KBM-7 (cell line): ENCODE measurements around the gene PLXNA4.

Source experiments
- DNase-seq: peaks from one replicate; pipeline ENCODE4 v3.0.0-alpha.2; 2015
- in situ Hi-C: fragments of 300-500 bp; cut with MboI; formaldehyde crosslinking; loops from 2 replicates; pipeline ENCODE4 v1.14.3; 2020; ENCODE audit warnings: low sequenced_read_pairs, low pct_unique_long_range_greater_than_20kb, mixed read lengths

Gene PLXNA4

GRCh38 chr7:132249256-132249971 is 326.9 kb downstream of the PLXNA4 start:
- in situ Hi-C loops: no loop called here
- no peak for DNase-seq

- in situ Hi-C loops: no loop called here
- DNase-seq: no peak
Observed at GRCh38 chr7:132248841-132249240, 327.4 kb downstream of the PLXNA4 start.

GRCh38 chr7:132247995-132248618 is 328.2 kb downstream of the PLXNA4 start:
- in situ Hi-C loops: no loop called here
- no peak for DNase-seq

GRCh38 chr7:132246591-132246990 is 329.7 kb downstream of the PLXNA4 start:
- in situ Hi-C loops: no loop called here

GRCh38 chr7:132245539-132245938 is 330.7 kb downstream of the PLXNA4 start:
- in situ Hi-C loops: no loop called here
- DNase-seq: no peak

More at GRCh38 chr7:132246591-132246990, 329.7 kb downstream of the PLXNA4 start:
- no peak for DNase-seq

- in situ Hi-C loops: no loop called here
- no peak for DNase-seq
Observed at GRCh38 chr7:132244903-132245480, 331.3 kb downstream of the PLXNA4 start.

GRCh38 chr7:132243463-132243862 is 332.8 kb downstream of the PLXNA4 start:
- no peak for DNase-seq

GRCh38 chr7:132243051-132243450 is 333.2 kb downstream of the PLXNA4 start:
- in situ Hi-C loops: no loop called here
- no peak for DNase-seq

More at GRCh38 chr7:132243463-132243862, 332.8 kb downstream of the PLXNA4 start:
- in situ Hi-C loops: no loop called here

GRCh38 chr7:132242192-132242812 is 334.0 kb downstream of the PLXNA4 start:
- in situ Hi-C loops: no loop called here
- DNase-seq: no peak

GRCh38 chr7:132240821-132241422 is 335.3 kb downstream of the PLXNA4 start:
- no peak for DNase-seq

GRCh38 chr7:132240262-132240661 is 336.0 kb downstream of the PLXNA4 start:
- DNase-seq: no peak
- in situ Hi-C loops: no loop called here

More at GRCh38 chr7:132240821-132241422, 335.3 kb downstream of the PLXNA4 start:
- in situ Hi-C loops: no loop called here

- no peak for DNase-seq
- in situ Hi-C loops: no loop called here
Observed at GRCh38 chr7:132239422-132239994, 336.8 kb downstream of the PLXNA4 start.

- in situ Hi-C loops: no loop called here
- no peak for DNase-seq
Observed at GRCh38 chr7:132234711-132235110, 341.6 kb downstream of the PLXNA4 start.

- no peak for DNase-seq
- in situ Hi-C loops: no loop called here
Observed at GRCh38 chr7:132232406-132232805, 343.9 kb downstream of the PLXNA4 start.

GRCh38 chr7:132230462-132230861 is 345.8 kb downstream of the PLXNA4 start:
- in situ Hi-C loops: no loop called here
- DNase-seq: no peak

GRCh38 chr7:132228240-132228639 is 348.0 kb downstream of the PLXNA4 start:
- in situ Hi-C loops: no loop called here
- DNase-seq: no peak

- DNase-seq: no peak
- in situ Hi-C loops: no loop called here
Observed at GRCh38 chr7:132226957-132227290, 349.3 kb downstream of the PLXNA4 start.

GRCh38 chr7:132226046-132226956 is 350.0 kb downstream of the PLXNA4 start:
- DNase-seq: no peak
- in situ Hi-C loops: no loop called here
